ACC112 (cell line): ENCODE measurements around the gene TTLL11.

ENCODE experiments used
- H2AFZ ChIP-seq: fragments of 200-600 bp; sonication (generic); one replicate; pipeline ENCODE4 v1.6.0; 2017; ENCODE audit warnings: antibody characterized with exemption, low read length; ENCODE audit not compliant: unreplicated experiment
- H3K27ac ChIP-seq: fragments of 200-600 bp; sonication (generic); 2 replicates; pipeline ENCODE4 v1.5.1; 2014; ENCODE audit warnings: low read depth, mild to moderate bottlenecking, antibody characterized with exemption, low read length, moderate library complexity
- H3K27me3 ChIP-seq: fragments of 200-600 bp; sonication (generic); 2 replicates; pipeline ENCODE4 v1.6.1; 2014; ENCODE audit warnings: mild to moderate bottlenecking, antibody characterized with exemption, low read length, moderate library complexity, mixed read lengths; ENCODE audit not compliant: insufficient read depth
- H3K36me3 ChIP-seq: fragments of 200-600 bp; sonication (generic); 2 replicates; pipeline ENCODE4 v1.6.1; 2016; ENCODE audit warnings: mild to moderate bottlenecking, antibody characterized with exemption, low read length, moderate library complexity, mixed read lengths; ENCODE audit not compliant: insufficient read depth
- H3K4me1 ChIP-seq: fragments of 200-600 bp; sonication (generic); one replicate; pipeline ENCODE4 v1.6.1; 2016; ENCODE audit warnings: low read length, mixed read lengths; ENCODE audit not compliant: insufficient read depth, unreplicated experiment, control insufficient read depth
- H3K4me3 ChIP-seq: fragments of 200-600 bp; sonication (generic); 2 replicates; pipeline ENCODE4 v1.5.1; 2014; ENCODE audit warnings: mild to moderate bottlenecking, low read depth, low read length
- H3K79me2 ChIP-seq: fragments of 200-600 bp; sonication (generic); one replicate; pipeline ENCODE4 v1.6.0; 2016; ENCODE audit warnings: low read length; ENCODE audit not compliant: control insufficient read depth, unreplicated experiment, insufficient read depth

Gene TTLL11

DNA sequence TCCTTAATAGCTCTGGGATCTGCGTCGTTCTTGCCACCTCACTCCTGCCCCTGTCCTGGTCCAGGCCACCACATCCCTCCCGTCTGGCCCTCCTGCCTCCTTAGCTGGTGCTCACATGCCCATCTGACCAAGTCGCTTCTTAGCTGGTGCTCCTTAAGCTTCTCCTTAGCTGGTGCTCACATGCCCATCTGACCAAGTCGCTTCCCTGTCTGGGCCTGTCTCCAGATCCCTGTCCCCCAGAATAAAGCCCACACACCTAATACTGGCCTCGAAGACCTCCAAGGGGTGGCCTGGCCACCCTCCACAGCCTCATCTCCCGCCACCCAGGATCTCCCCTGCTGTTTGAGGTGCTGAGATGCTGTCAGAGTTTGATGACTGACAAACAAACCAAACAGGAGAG, 31.4 kb upstream of the TTLL11 start:
- Histone ChIP-seq H3K27me3 (no peaks in the 10 kb centered on the region), H3K79me2 (no peaks in the 10 kb centered on the region), H3K4me3 (no peak overlapping the region), H3K36me3 (no peaks in the 10 kb centered on the region), H3K4me1 (peaks cover 12% of the 10 kb centered on the region), H2AFZ (no peak overlapping the region), H3K27ac (no peak overlapping the region)

DNA sequence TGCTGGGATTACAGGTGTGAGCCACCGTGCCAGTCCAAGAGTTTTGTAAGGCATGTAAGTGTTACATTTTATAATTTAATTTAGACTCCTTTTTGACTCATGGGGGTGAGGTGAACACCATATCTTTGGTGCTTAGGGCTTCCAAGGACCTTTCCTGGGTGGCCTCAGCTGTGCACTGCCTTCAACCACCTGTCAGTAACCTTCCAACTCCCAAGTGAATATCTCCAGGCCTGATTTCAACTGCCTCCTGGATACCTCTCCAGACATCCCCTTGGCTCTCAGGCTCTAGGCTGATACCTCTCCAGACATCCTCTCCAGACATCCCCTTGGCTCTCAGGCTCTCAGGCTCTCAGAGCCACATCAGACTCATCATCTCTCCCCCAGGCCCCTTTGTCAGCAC, 30.9 kb upstream of the TTLL11 start:
- H3K79me2 ChIP-seq: no peaks in the 10 kb centered on the region
- H3K27me3 ChIP-seq: no peaks in the 10 kb centered on the region
- H3K4me1 ChIP-seq: peaks cover 12% of the 10 kb centered on the region
- H3K4me3 ChIP-seq: no peak overlapping the region
- H3K36me3 ChIP-seq: no peaks in the 10 kb centered on the region
- H3K27ac ChIP-seq: no peak overlapping the region
- H2AFZ ChIP-seq: no peak overlapping the region

DNA sequence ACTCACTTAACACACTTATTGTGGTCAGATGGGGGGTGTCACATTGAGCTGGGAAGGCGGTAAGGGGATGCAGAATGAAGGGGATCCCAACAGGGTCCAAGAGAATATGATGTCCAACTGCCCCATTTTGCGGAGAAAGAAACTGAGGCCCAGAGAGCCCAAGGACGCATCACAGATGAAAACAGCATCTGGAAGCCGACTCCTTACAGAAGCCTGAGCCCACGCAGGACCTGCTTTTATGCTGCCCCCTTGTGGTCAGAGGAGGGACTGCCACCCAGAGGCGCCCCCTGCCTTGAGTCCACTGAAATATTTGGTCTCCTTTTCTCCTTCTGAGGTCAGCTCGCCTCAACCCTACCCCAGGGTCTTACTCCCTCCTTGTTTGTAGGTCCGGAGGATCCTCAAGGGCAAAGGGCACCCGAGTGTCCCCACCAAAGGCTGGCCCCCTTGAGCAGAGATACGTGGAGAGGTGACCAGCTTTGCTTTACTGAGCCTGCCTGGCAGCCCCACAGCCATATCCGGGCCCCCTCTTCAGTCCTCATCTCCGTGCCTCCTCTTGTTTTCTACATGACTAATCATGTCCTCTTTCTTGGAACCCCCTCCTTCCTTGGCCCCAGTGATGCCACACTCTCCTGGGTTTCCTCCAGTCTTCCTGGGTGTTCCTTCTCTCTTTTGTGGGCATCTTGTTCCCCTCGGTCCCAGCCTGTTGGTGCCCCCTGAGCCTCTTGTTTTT, 30.0 kb upstream of the TTLL11 start:
- no peak overlapping the region for H3K27ac ChIP-seq
- no peak overlapping the region for H3K4me3 ChIP-seq
- peaks cover 12% of the 10 kb centered on the region for H3K4me1 ChIP-seq
- H3K27me3 ChIP-seq: no peaks in the 10 kb centered on the region
- no peaks in the 10 kb centered on the region for H3K79me2 ChIP-seq
- no peak overlapping the region for H2AFZ ChIP-seq
- H3K36me3 ChIP-seq: no peaks in the 10 kb centered on the region

DNA sequence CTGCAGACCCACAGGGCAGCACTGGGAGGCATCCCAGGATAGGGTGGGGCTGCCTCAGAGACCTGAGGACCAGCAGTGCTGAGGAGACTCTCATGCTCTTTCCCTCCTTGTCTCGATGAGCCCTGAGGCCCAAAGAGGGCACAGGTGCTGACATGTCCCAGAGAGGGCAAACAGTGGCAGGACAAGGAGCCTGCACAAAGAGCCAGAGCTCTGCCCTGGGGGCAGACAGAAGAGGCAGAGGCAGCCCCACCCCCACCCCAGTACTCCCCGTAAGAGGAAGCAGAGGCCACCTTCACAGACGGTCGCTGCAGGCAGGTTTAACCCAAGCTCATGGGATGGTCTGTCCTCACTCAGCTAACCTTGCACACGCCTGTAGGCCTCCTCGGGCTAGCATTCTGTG, 29.4 kb upstream of the TTLL11 start:
- Histone ChIP-seq H3K4me1 (peaks cover 12% of the 10 kb centered on the region), H2AFZ (no peak overlapping the region), H3K4me3 (no peak overlapping the region), H3K79me2 (no peaks in the 10 kb centered on the region), H3K27me3 (no peaks in the 10 kb centered on the region), H3K27ac (no peak overlapping the region), H3K36me3 (no peaks in the 10 kb centered on the region)

DNA sequence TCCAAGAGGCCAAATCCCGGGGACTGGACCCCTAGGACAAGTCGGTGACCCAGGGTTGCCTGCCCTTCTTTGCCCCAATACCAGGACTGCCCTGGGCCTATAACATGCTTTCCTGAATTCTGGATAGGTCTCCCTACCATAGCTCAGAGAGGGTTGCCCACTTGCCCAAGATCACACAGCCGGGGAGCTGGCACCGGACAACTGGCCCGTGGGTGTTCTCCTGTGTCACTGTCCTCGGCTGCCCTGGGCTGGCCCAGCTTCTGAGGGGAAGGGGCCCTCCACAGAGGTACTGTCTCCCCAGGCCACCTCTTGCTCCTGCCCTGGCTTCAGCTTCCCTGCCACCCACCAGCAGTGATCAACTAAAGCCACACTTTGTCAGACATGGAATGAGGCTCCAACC, 28.8 kb upstream of the TTLL11 start:
- no peaks in the 10 kb centered on the region for H3K36me3 ChIP-seq
- H3K27me3 ChIP-seq: no peaks in the 10 kb centered on the region
- no peak overlapping the region for H2AFZ ChIP-seq
- H3K4me1 ChIP-seq: peaks cover 12% of the 10 kb centered on the region
- no peak overlapping the region for H3K27ac ChIP-seq
- H3K79me2 ChIP-seq: no peaks in the 10 kb centered on the region
- no peak overlapping the region for H3K4me3 ChIP-seq

DNA sequence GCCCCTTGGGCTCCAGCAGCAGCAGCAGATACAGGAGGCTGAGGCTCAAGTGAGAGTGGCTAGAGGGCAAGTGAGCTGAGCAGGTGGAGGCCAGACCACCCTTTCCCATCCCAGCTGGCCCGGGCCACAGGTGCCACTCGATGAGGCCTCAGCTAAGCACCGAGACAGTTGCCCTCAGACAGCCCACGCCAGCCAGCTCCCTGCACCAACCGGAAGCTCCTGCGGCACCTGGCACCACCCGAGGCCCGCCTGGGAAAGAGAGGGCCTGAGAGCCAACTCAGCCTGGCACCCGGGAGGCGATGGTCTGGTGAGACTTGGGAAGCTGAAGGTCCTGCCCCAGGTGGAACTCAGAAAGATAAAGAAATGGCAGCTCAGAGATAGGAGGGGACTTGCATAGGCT, 28.3 kb upstream of the TTLL11 start:
- Histone ChIP-seq H2AFZ (no peak overlapping the region), H3K27ac (no peak overlapping the region), H3K36me3 (no peaks in the 10 kb centered on the region), H3K4me3 (no peak overlapping the region), H3K79me2 (no peaks in the 10 kb centered on the region), H3K4me1 (peaks cover 10% of the 10 kb centered on the region), H3K27me3 (no peaks in the 10 kb centered on the region)

DNA sequence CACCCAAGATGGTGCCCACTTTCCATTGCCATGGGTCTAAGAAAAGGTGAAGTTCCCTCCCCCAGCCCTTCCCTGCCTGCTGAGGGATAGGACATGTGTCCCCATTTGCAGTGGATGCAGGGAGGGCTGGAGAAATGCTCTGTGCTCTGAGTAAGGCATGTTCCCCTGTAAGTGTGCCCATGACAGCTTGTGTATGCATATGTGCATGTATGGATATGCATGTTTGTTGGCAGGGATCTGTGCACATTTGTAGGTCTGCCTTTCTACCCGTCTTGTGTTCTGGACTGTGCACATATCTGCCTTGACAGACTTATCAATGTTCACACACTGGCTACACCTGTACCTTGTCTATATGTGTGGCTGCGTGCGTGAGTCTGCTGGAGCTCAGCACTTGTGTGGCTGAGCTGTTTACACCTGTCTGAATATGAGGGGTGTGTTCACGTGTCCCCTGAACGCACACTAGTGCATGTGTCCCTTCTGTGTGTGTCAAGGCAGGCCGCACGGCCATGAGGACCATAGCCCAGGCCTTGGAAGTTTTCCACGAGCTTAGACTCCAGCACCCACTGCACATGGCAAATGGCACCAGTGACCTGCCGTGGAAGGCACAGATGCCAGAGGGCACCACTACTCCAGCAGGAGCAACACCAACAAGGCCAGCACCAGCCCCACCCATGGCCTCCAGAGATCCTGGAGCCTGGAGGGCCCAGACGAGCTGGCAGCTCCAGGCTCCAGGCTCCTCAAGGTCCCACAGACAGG, 27.4 kb upstream of the TTLL11 start:
- Histone ChIP-seq H3K27me3 (peaks cover under 1% of the 10 kb centered on the region), H3K27ac (no peak overlapping the region), H3K36me3 (no peaks in the 10 kb centered on the region), H3K4me1 (peaks cover 1% of the 10 kb centered on the region), H3K4me3 (no peak overlapping the region), H3K79me2 (no peaks in the 10 kb centered on the region), H2AFZ (no peak overlapping the region)

DNA sequence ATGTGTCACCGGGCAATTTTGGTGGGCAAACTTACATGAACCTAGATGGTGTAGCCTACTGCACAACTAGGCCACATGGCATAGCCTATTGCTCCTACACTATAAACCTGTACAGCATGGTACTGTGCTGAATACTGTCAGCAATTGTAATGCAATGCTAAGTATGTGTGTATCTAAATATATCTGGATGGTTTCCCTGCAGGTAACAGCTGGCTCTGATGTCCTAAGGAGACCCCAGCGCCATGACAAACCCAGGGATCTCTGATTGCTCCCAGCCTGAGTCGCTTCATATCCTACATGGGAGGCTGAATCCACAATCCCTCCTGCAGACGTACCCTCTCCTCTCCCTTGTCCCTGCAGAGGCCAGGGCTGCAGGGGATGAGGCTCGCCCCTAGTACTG, 26.6 kb upstream of the TTLL11 start:
- H3K27me3 ChIP-seq: peaks cover 8% of the 10 kb centered on the region
- H3K36me3 ChIP-seq: no peaks in the 10 kb centered on the region
- no peak overlapping the region for H3K4me3 ChIP-seq
- no peaks in the 10 kb centered on the region for H3K79me2 ChIP-seq
- H3K4me1 ChIP-seq: no peaks in the 10 kb centered on the region
- no peak overlapping the region for H2AFZ ChIP-seq
- H3K27ac ChIP-seq: no peak overlapping the region

DNA sequence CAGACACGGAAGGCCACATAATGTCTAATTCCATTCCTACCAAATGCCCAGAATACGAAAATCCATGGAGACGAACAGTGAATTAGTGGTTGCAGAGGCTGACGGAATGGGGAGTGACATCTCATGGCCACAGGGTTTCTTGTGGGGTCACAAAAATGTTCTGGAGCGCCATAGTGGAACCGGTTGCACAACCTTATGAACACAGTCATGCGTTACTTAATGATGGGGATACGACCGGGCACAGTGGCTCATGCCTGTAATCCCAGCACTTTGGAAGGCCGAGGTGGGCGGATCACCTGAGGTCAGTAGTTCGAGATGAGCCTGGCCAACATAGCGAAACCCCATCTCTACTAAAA, 26.0 kb upstream of the TTLL11 start:
- no peaks in the 10 kb centered on the region for H3K36me3 ChIP-seq
- H3K27me3 ChIP-seq: peaks cover 14% of the 10 kb centered on the region
- no peak overlapping the region for H3K27ac ChIP-seq
- H3K4me3 ChIP-seq: no peak overlapping the region
- H2AFZ ChIP-seq: no peak overlapping the region
- H3K79me2 ChIP-seq: no peaks in the 10 kb centered on the region
- H3K4me1 ChIP-seq: no peaks in the 10 kb centered on the region

DNA sequence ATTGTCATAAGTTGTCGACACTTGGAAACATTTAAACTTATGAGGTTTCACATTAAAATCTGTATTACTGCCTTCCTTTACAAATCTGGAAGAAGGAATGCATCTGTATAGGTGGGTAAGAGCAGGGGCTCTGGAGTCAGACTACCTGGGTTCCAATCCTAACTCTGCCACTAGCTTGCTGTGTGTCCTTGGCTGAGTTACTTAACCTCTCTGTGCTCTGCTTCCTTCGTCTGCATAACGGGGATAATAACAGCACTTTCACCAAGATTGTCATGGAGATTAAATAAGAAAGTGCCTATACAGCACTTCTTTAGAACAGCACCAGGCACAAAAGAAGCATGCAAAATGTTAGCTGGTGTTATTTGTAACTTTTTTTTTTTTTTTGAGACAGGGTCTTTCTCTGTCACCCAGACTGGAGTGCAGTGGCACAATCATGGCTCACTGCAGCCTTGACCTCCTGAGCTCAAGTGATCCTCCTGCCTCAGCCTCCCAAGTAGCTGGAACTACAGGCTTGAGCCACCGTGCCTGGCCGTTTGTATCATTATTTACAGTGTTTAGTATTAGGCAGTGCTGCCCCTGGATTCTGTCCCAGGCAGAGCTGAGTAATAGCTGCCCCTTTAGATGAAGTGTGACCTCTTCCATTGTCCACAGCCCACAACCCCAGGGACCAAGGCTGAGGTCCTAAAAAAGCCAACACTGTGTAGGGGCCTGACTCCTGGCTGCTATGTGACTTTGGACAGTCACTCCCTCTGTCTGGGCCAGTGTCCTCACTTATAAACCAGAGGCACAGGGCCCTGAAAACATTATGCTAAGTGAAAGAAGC, 25.4 kb upstream of the TTLL11 start:
- peaks cover 18% of the 10 kb centered on the region for H3K27me3 ChIP-seq
- H3K27ac ChIP-seq: no peak overlapping the region
- H3K4me1 ChIP-seq: no peaks in the 10 kb centered on the region
- no peak overlapping the region for H3K4me3 ChIP-seq
- H3K36me3 ChIP-seq: no peaks in the 10 kb centered on the region
- H3K79me2 ChIP-seq: no peaks in the 10 kb centered on the region
- H2AFZ ChIP-seq: no peak overlapping the region
